CD14-positive monocyte (primary cell): ENCODE results near the gene DUOX2. TPM values are rescaled to one million over a fixed set of nuclear protein-coding genes. Genes with fewer than 3 reads are reported as not detected.
A peak's percentile ranks its signal among the peaks of the same experiment; 100 is the strongest.

Experiments
- DNase-seq, 3 donors: peaks; one replicate each; pipeline ENCODE4 v3.0.0-alpha.2; 2011 to 2022
- H2AFZ ChIP-seq: 2 replicates; pipeline ENCODE4 v1.6.0; 2012; ENCODE audit warnings: mild to moderate bottlenecking, low read depth, low read length, inconsistent platforms; ENCODE audit not compliant: insufficient read depth, poor library complexity, severe bottlenecking
- H3K27ac ChIP-seq, 2 donors: 1 replicate in 1 of 2; 2 replicates in 1 of 2; pipeline ENCODE4 v1.5.1; 2012 to 2013; ENCODE audit warnings: low read length in 2 of 2, control low read depth in 1 of 2, inconsistent platforms in 1 of 2, low read depth in 1 of 2, mild to moderate bottlenecking in 1 of 2
- H3K27me3 ChIP-seq, 2 donors: one replicate each; pipeline versions ENCODE4 v1.6.0 to v1.6.1; 2011 to 2013; ENCODE audit warnings: low read length in 2 of 2; ENCODE audit not compliant: control insufficient read depth in 2 of 2, insufficient read depth in 2 of 2
- H3K36me3 ChIP-seq, 2 donors: replicated peaks in 1 of 2; 1 replicate in 1 of 2; 2 replicates in 1 of 2; pipeline versions ENCODE4 v1.5.1 to v1.6.1; 2012 to 2013; ENCODE audit warnings: low read length in 2 of 2, control low read depth in 1 of 2, inconsistent platforms in 1 of 2, mild to moderate bottlenecking in 1 of 2; ENCODE audit not compliant: insufficient read depth in 2 of 2, control insufficient read depth in 1 of 2
- H3K4me1 ChIP-seq, 2 donors: 1 replicate in 1 of 2; 2 replicates in 1 of 2; pipeline versions ENCODE4 v1.5.1 to v1.6.1; 2012 to 2013; ENCODE audit warnings: low read length in 2 of 2, control low read depth in 1 of 2, inconsistent platforms in 1 of 2, mild to moderate bottlenecking in 1 of 2, moderate library complexity in 1 of 2; ENCODE audit not compliant: insufficient read depth in 2 of 2, control insufficient read depth in 1 of 2
- H3K4me2 ChIP-seq: replicated peaks from 2 replicates; pipeline ENCODE3; 2012; ENCODE audit warnings: low read length, moderate library complexity, mild to moderate bottlenecking; ENCODE audit not compliant: poor library complexity, severe bottlenecking; ENCODE audit errors: extremely low read depth
- H3K4me3 ChIP-seq, 3 experiments: fragments of 200-600 bp in 1 of 3; sonication (generic) in 1 of 3; replicated peaks in 1 of 3; 1 replicate in 2 of 3; 2 replicates in 1 of 3; pipeline ENCODE4 v1.5.1; 2011 to 2013; ENCODE audit warnings: low read length in 3 of 3, mild to moderate bottlenecking in 3 of 3, control low read depth in 2 of 3, low read depth in 2 of 3, inconsistent platforms in 1 of 3, moderate library complexity in 1 of 3
- H3K79me2 ChIP-seq: 2 replicates; pipeline ENCODE4 v1.6.0; 2012; ENCODE audit warnings: mild to moderate bottlenecking, control low read depth, inconsistent platforms, low read length, moderate library complexity; ENCODE audit not compliant: insufficient read depth
- H3K9ac ChIP-seq: 2 replicates; pipeline ENCODE4 v1.6.0; 2017; ENCODE audit warnings: low read length, mild to moderate bottlenecking; ENCODE audit not compliant: insufficient read depth, poor library complexity, severe bottlenecking
- H3K9me3 ChIP-seq, 2 donors: replicated peaks in 1 of 2; 1 replicate in 1 of 2; 2 replicates in 1 of 2; pipeline versions ENCODE4 v1.5.1 to v1.6.1; 2012 to 2013; ENCODE audit warnings: low read length in 2 of 2, control low read depth in 1 of 2; ENCODE audit not compliant: control insufficient read depth in 1 of 2, insufficient read depth in 1 of 2
- H4K20me1 ChIP-seq: 2 replicates; pipeline ENCODE4 v1.6.0; 2012; ENCODE audit warnings: mild to moderate bottlenecking, low read length, control low read depth, moderate library complexity; ENCODE audit not compliant: insufficient read depth
- H3K27ac Mint-ChIP-seq, 7 donors: one replicate each; pipeline ENCODE4 v1.8.0; 2020; ENCODE audit warnings: mild to moderate bottlenecking in 7 of 7, mixed read lengths in 7 of 7, moderate library complexity in 6 of 7, inconsistent platforms in 2 of 7
- H3K27me3 Mint-ChIP-seq, 3 donors: one replicate each; pipeline ENCODE4 v1.8.0; 2021 to 2022; ENCODE audit warnings: low read depth in 3 of 3, mild to moderate bottlenecking in 3 of 3, mixed read lengths in 3 of 3, moderate library complexity in 3 of 3, inconsistent platforms in 1 of 3
- H3K36me3 Mint-ChIP-seq, 2 donors: one replicate each; pipeline ENCODE4 v1.8.0; 2020; ENCODE audit warnings: mixed read lengths in 2 of 2, inconsistent platforms in 1 of 2, mild to moderate bottlenecking in 1 of 2
- H3K4me1 Mint-ChIP-seq: one replicate; pipeline ENCODE4 v1.8.0; 2020; ENCODE audit warnings: mild to moderate bottlenecking, mixed read lengths
- H3K4me3 Mint-ChIP-seq, 2 donors: one replicate each; pipeline ENCODE4 v1.8.0; 2020; ENCODE audit warnings: mild to moderate bottlenecking in 2 of 2, mixed read lengths in 2 of 2, moderate library complexity in 1 of 2
- H3K9me3 Mint-ChIP-seq, 7 donors: one replicate each; pipeline ENCODE4 v1.8.0; 2020 to 2022; ENCODE audit warnings: mixed read lengths in 7 of 7, mild to moderate bottlenecking in 6 of 7, moderate library complexity in 6 of 7, inconsistent platforms in 2 of 7
- CTCF ChIP-seq: fragments of 200-600 bp; IDR thresholded peaks from one replicate; pipeline ENCODE4 v1.8.0; 2022; ENCODE audit warnings: antibody characterized with exemption, mild to moderate bottlenecking
- WGBS: methylation state at CpG from one replicate; pipeline ENCODE4 v1.1.5; 2013; ENCODE audit warnings: missing lambda C conversion rate; ENCODE audit not compliant: insufficient coverage; 5-methylcytosine and 5-hydroxymethylcytosine counted together
- intact Hi-C, 2 donors: fragments of 100-400 bp; cut with micrococcal nuclease; formaldehyde crosslinking; loops; one replicate each; pipeline versions ENCODE4 v1.15.0 to v1.15.1; 2023
- polyA minus RNA-seq: library from RNA; depleted of rRNA, polyadenylated mRNA; stranded (reverse); fragments of >200 nt; gene quantifications from 2 replicates; pipeline ENCODE4 v1.2.3, GENCODE V29; 2012
- polyA plus RNA-seq, 3 donors: library from polyadenylated mRNA; depleted of rRNA in 1 of 3; unstranded in 2 of 3; stranded (reverse) in 1 of 3; fragments of 300-500 nt in 2 of 3; fragments of >200 nt in 1 of 3; fragmentation: Illumina TruSeq in 2 of 3; gene quantifications; 1 replicate in 2 of 3; 2 replicates in 1 of 3; pipeline ENCODE4 v1.2.3, GENCODE V29; 2012 to 2021
- total RNA-seq, 12 experiments: library from RNA in 1 of 12; stranded (reverse) in 1 of 12; fragments of 120-200 nt in 1 of 12; gene quantifications; one replicate each; pipeline ENCODE4 v1.2.4 and lab custom pipeline; 2013 to 2026; ENCODE audit warnings: mixed read lengths in 6 of 12, inconsistent platforms in 1 of 12

The DUOX2 gene
- not detected for total RNA-seq (2013)
- polyA plus RNA-seq (under 1 TPM in 1 of 3 donors, not detected in 2; 0.01 TPM), polyA minus RNA-seq (not detected in 2 replicates), total RNA-seq (lab: John Stamatoyannopoulos, UW) (0 to 3.6 (median 0.17) reads per million in 11 experiments)

GRCh38 chr15:45114076-45114750, at the start of gene DUOX2, which contains the start of gene DUOXA2:
DUOX2 (minus strand) TSS chr15:45114172; CDS start chr15:45113411, 761 bp downstream.
DUOXA2 (plus strand) TSS chr15:45114326; CDS start chr15:45114606, 280 bp downstream.
- no peak for DNase-seq
- H3K27ac ChIP-seq = no peak within 1 kb of the TSS
- H4K20me1 ChIP-seq = no peaks in the 10 kb centered on the region
- no peaks in the 10 kb centered on the region for H3K79me2 ChIP-seq
- Mint-ChIP-seq H3K4me1 (peaks cover 47% of the 10 kb centered on the region), H3K4me3 (peak within 1 kb of the TSS in 1 of 2 donors; percentile 94), H3K27me3 (peaks cover 81 to 88% (median 84%) of the 10 kb centered on the region in 3 donors), H3K36me3 (peaks cover 0 to 12% of the 10 kb centered on the region in 2 donors), H3K27ac (no peak within 1 kb of the TSS), H3K9me3 (peaks cover 0 to 26% (median 16%) of the 10 kb centered on the region in 7 donors)
- TF ChIP-seq CTCF = no peak
- H3K4me2 ChIP-seq = no peak within 1 kb of the TSS
- H3K4me1 ChIP-seq = peaks cover 28 to 39% of the 10 kb centered on the region in 2 donors
- H3K9me3 ChIP-seq = peaks cover 5 to 60% of the 10 kb centered on the region in 2 donors
- no peak within 1 kb of the TSS for H3K9ac ChIP-seq
- intact Hi-C loops = no loop called here
- H3K27me3 ChIP-seq = peaks cover 70 to 81% of the 10 kb centered on the region in 2 donors
- WGBS = 3% methylated on average over 42 of the region's 42 CpGs
- H2AFZ ChIP-seq = no peak within 1 kb of the TSS
- H3K36me3 ChIP-seq = no peaks in the 10 kb centered on the region
- no peak within 1 kb of the TSS for H3K4me3 ChIP-seq

- H3K4me3 Mint-ChIP-seq = no peak overlapping the region
- Histone ChIP-seq H2AFZ (no peak overlapping the region), H3K27me3 (no peaks in the 10 kb centered on the region), H3K27ac (no peak overlapping the region), H4K20me1 (no peaks in the 10 kb centered on the region), H3K4me3 (no peak overlapping the region), H3K4me2 (no peak overlapping the region), H3K36me3 (no peaks in the 10 kb centered on the region), H3K4me1 (peaks cover 18 to 26% of the 10 kb centered on the region in 2 donors), H3K79me2 (no peaks in the 10 kb centered on the region), H3K9me3 (no peaks in the 10 kb centered on the region), H3K9ac (no peak overlapping the region)
- peaks cover 29% of the 10 kb centered on the region for H3K4me1 Mint-ChIP-seq
- H3K9me3 Mint-ChIP-seq = peaks cover 0 to 2% (median 0%) of the 10 kb centered on the region in 7 donors
- H3K27me3 Mint-ChIP-seq = peaks cover 0 to 4% (median 0%) of the 10 kb centered on the region in 3 donors
- 91% methylated on average over 9 of the region's 9 CpGs for WGBS
- intact Hi-C loops = no loop called here
- no peak for TF ChIP-seq CTCF
- no peaks in the 10 kb centered on the region for H3K36me3 Mint-ChIP-seq
- peak overlapping the region in 1 of 7 donors; percentile 6 for H3K27ac Mint-ChIP-seq
- no peak for DNase-seq
Observed at GRCh38 chr15:45163508-45163856, 49.5 kb upstream of the DUOX2 start.
